Measurements from ENCODE around the gene MOG.
A peak's percentile ranks its signal among the peaks of the same experiment; 100 is the strongest.

GRCh38 chr6:29705389-29706231 is 48.7 kb downstream of the MOG start:
- TF ChIP-seq, protein P1, sequence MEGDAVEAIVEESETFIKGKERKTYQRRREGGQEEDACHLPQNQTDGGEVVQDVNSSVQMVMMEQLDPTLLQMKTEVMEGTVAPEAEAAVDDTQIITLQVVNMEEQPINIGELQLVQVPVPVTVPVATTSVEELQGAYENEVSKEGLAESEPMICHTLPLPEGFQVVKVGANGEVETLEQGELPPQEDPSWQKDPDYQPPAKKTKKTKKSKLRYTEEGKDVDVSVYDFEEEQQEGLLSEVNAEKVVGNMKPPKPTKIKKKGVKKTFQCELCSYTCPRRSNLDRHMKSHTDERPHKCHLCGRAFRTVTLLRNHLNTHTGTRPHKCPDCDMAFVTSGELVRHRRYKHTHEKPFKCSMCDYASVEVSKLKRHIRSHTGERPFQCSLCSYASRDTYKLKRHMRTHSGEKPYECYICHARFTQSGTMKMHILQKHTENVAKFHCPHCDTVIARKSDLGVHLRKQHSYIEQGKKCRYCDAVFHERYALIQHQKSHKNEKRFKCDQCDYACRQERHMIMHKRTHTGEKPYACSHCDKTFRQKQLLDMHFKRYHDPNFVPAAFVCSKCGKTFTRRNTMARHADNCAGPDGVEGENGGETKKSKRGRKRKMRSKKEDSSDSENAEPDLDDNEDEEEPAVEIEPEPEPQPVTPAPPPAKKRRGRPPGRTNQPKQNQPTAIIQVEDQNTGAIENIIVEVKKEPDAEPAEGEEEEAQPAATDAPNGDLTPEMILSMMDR (IDR thresholded peaks at IDR 0.05), result peak; percentile 60
- TF ChIP-seq HMGXB4 (CRISPR knock-in tag; IDR thresholded peaks at IDR 0.05; ENCODE audit: borderline replicate concordance), result no peak
